HG03135 (cell line): Measurements from ENCODE around the gene FRS2.
A peak's percentile ranks its signal among the peaks of the same experiment; 100 is the strongest.
"Not testable (repeated sequence)": the region's sequence is repeated elsewhere in the genome, so short reads cannot be mapped to it uniquely, and the experiment has no call there.

Experiments used
- ATAC-seq: cut with Tn5 transposase; IDR thresholded peaks from one replicate; pipeline ENCODE4 v1.9.1; 2021; ENCODE audit warnings: mild to moderate bottlenecking, moderate library complexity; ENCODE audit not compliant: unreplicated experiment

Gene FRS2

GRCh38 chr12:69575346-69575745 is 105.2 kb downstream of the FRS2 start:
- ATAC-seq = no peak

- no peak for ATAC-seq
Observed at GRCh38 chr12:69578283-69578682, 108.1 kb downstream of the FRS2 start.

GRCh38 chr12:69579029-69579428 is 108.8 kb downstream of the FRS2 start:
- ATAC-seq = no peak

GRCh38 chr12:69580074-69580473 is 109.9 kb downstream of the FRS2 start:
- ATAC-seq = no peak

GRCh38 chr12:69583203-69583602 is 113.0 kb downstream of the FRS2 start:
- ATAC-seq = no peak

GRCh38 chr12:69585189-69586062 is 115.2 kb downstream of the FRS2 start, which contains the start of gene CCT2:
Gene CCT2 (plus strand): TSS chr12:69585459. CDS start chr12:69585522, 63 bp downstream.
- ATAC-seq = peak; percentile 95

GRCh38 chr12:69588527-69588926 is 118.3 kb downstream of the FRS2 start:
- no peak for ATAC-seq

GRCh38 chr12:69589082-69589481 is 118.9 kb downstream of the FRS2 start:
- ATAC-seq = no peak

GRCh38 chr12:69595689-69596088 is 125.5 kb downstream of the FRS2 start:
- ATAC-seq = no peak

GRCh38 chr12:69598174-69598753 is 128.1 kb downstream of the FRS2 start:
- ATAC-seq = no peak

GRCh38 chr12:69600804-69601203 is 130.6 kb downstream of the FRS2 start:
- no peak for ATAC-seq

GRCh38 chr12:69601962-69602685 is 131.9 kb downstream of the FRS2 start:
- ATAC-seq = no peak

GRCh38 chr12:69602954-69603353 is 132.8 kb downstream of the FRS2 start:
- no peak for ATAC-seq

- not testable (repeated sequence) for ATAC-seq
Observed at GRCh38 chr12:69603556-69603955, 133.4 kb downstream of the FRS2 start.

- ATAC-seq = not testable (repeated sequence)
Observed at GRCh38 chr12:69604275-69604674, 134.1 kb downstream of the FRS2 start.

- ATAC-seq = no peak
Observed at GRCh38 chr12:69608114-69608513, 137.9 kb downstream of the FRS2 start.

- ATAC-seq = no peak
Observed at GRCh38 chr12:69610126-69610525, 139.9 kb downstream of the FRS2 start.

- ATAC-seq = no peak
Observed at GRCh38 chr12:69610729-69611128, 140.5 kb downstream of the FRS2 start, which contains the start of gene LRRC10. Gene LRRC10 (minus strand): TSS chr12:69610907. CDS start chr12:69610838, 69 bp downstream.

- ATAC-seq = no peak
Observed at GRCh38 chr12:69613351-69613750, 143.2 kb downstream of the FRS2 start.

GRCh38 chr12:69616025-69616424 is 145.8 kb downstream of the FRS2 start:
- ATAC-seq = no peak

GRCh38 chr12:69619050-69619449 is 148.9 kb downstream of the FRS2 start:
- no peak for ATAC-seq
